SU-DHL-6 (cell line): Measurements from ENCODE around the gene ZDHHC11.
"Not testable (repeated sequence)": the region's sequence is repeated elsewhere in the genome, so short reads cannot be mapped to it uniquely, and the experiment has no call there.

Experiments
- H2AFZ ChIP-seq: fragments of 200-600 bp; sonication (generic); 2 replicates; pipeline ENCODE4 v1.6.1; 2014; ENCODE audit warnings: low read depth, mild to moderate bottlenecking, moderate library complexity, mixed read lengths, antibody characterized with exemption, low read length; ENCODE audit not compliant: severe bottlenecking
- H3F3A ChIP-seq: fragments of 200-600 bp; shearing (Covaris generic); 2 replicates; pipeline ENCODE4 v1.6.0; 2016; ENCODE audit warnings: antibody characterized with exemption, mild to moderate bottlenecking; ENCODE audit not compliant: insufficient read depth
- H3K27ac ChIP-seq: fragments of 200-600 bp; sonication (generic); 2 replicates; pipeline ENCODE4 v1.5.1; 2016; ENCODE audit warnings: low read depth, mild to moderate bottlenecking, low read length, moderate library complexity, mixed read lengths
- H3K27me3 ChIP-seq: fragments of 200-600 bp; sonication (generic), shearing (Covaris generic); 2 replicates; pipeline ENCODE4 v1.6.0; 2014; ENCODE audit warnings: mild to moderate bottlenecking, low read length
- H3K36me3 ChIP-seq: fragments of 200-600 bp; sonication (generic); 2 replicates; pipeline ENCODE4 v1.6.1; 2014; ENCODE audit warnings: mild to moderate bottlenecking, low read length, mixed read lengths
- H3K4me2 ChIP-seq: fragments of 300-600, 200-600 bp; shearing (Covaris generic), sonication (generic); 2 replicates; pipeline ENCODE4 v1.6.0; 2014; ENCODE audit warnings: low read length, low read depth, mild to moderate bottlenecking; ENCODE audit not compliant: poor library complexity, severe bottlenecking
- H3K4me3 ChIP-seq: fragments of 200-600 bp; sonication (generic); 2 replicates; pipeline ENCODE4 v1.5.1; 2014; ENCODE audit warnings: antibody characterized with exemption, low read length, mild to moderate bottlenecking, mixed read lengths; ENCODE audit not compliant: insufficient read depth, poor library complexity, severe bottlenecking
- H3K79me2 ChIP-seq: fragments of 200-600 bp; sonication (generic); 2 replicates; pipeline ENCODE4 v1.6.1; 2014; ENCODE audit warnings: mild to moderate bottlenecking, low read length, moderate library complexity; ENCODE audit not compliant: insufficient read depth
- H3K9ac ChIP-seq: fragments of 200-600 bp; sonication (generic); 2 replicates; pipeline ENCODE4 v1.7.0; 2014; ENCODE audit warnings: mild to moderate bottlenecking, low read length
- H3K9me2 ChIP-seq: fragments of 200-600 bp; sonication (generic); replicated peaks from 2 replicates; pipeline ENCODE4 v1.6.1; 2014; ENCODE audit warnings: low read length; ENCODE audit not compliant: insufficient read depth
- H3K9me3 ChIP-seq: fragments of 200-600 bp; sonication (generic); 2 replicates; pipeline ENCODE4 v1.6.1; 2014; ENCODE audit warnings: low read length, mixed read lengths; ENCODE audit not compliant: insufficient read depth
- H4K20me1 ChIP-seq: fragments of 200-600 bp; sonication (generic); 2 replicates; pipeline ENCODE4 v1.6.1; 2014; ENCODE audit warnings: low read depth, mild to moderate bottlenecking, antibody characterized with exemption, low read length, moderate library complexity, mixed read lengths

ZDHHC11 gene

DNA sequence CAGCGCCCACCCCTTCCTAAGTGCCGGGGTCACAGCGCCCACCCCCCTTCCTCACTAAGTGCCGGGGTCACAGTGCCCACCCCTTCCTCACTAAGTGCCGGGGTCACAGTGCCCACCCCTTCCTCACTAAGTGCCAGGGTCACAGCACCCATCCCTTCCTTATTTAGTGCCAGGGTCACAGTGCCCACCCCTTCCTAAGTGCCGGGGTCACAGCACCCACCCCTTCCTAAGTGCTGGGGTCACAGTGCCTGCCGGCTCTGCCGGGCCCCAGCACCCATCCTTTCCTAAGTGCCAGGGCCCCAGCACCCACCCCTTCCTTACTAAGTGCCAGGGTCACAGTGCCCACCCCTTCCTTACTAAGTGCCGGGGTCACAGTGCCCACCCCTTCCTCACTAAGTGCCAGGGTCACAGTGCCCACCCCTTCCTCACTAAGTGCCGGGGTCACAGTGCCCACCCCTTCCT lies 9.8 kb downstream of the ZDHHC11 start:
- not testable (repeated sequence) for H3K27me3 ChIP-seq, H3K4me3 ChIP-seq, H3K79me2 ChIP-seq, H4K20me1 ChIP-seq, H3K9me3 ChIP-seq, H2AFZ ChIP-seq, H3K27ac ChIP-seq, H3F3A ChIP-seq, H3K4me2 ChIP-seq, H3K9ac ChIP-seq, H3K36me3 ChIP-seq, H3K9me2 ChIP-seq

DNA sequence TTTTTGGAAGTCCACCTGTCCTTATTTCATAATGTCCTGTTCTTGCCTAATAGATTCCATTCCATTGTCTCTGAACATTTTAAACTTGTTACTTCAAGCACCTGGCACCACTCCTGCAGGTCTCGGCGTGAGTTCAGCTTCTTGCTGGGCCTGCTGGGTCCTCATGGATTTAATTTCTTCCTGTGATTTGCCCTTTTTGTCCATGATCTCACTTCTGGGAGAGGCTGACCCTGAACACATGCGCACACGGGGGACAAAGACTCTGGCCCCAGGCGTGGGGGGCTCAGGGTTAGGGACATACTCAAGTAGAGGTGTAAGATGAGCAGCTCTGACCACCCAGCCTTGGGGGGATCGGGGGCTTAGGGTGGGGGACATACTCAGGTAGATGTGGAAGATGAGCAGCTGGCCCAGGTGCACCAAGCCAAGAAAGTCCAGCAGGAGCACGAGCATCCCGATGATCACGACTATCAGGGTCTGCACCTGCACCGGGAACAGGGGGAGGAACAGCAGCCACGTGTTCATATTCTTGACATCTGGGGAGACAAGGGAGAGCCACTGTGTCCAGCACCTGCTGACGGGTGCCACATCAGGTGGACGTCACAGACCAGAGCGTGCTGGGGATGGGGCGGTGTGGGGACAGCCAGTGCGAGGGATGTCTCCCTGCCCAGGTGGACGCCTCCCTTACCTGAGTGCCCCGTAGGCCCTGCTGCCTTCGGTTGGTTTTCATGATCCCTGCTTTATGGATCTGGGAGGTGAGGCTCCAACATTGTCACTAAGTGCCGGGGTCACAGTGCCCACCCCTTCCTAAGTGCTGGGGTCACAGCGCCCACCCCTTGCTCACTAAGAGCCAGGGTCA lies 10.4 kb downstream of the ZDHHC11 start:
- not testable (repeated sequence) for H3K9ac ChIP-seq, H3K9me2 ChIP-seq, H3K4me3 ChIP-seq

DNA sequence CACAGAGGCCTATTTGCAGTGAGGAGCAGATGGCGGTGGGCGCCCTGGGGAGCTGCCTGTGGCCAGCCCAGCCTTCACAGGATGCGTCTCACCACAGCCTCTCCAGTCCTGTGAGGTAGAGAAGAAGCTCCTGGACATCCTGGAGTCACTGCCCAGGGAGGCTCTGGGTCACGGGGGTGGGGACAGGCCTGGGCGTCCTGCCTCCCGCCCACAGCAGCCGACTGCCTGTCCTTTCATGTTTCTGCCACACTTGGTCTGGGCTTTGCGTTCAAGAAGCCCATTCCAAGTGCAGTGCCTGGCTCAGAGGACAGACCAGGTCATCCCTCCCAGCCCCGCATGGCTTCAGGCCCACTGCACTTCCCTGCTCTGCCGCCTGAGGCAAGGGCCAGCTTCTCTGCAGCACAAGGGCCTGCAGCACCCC lies 12.3 kb downstream of the ZDHHC11 start:
- H3F3A ChIP-seq, H3K36me3 ChIP-seq, H3K27me3 ChIP-seq, H4K20me1 ChIP-seq, H3K9me3 ChIP-seq, H3K4me2 ChIP-seq, H3K9ac ChIP-seq, H3K4me3 ChIP-seq, H3K79me2 ChIP-seq, H3K27ac ChIP-seq, H3K9me2 ChIP-seq, H2AFZ ChIP-seq: not testable (repeated sequence)

More for the DNA sequence above, 10.4 kb downstream of the ZDHHC11 start:
- H3K27me3 ChIP-seq, H3K36me3 ChIP-seq, H3K27ac ChIP-seq, H3K79me2 ChIP-seq, H4K20me1 ChIP-seq, H3K4me2 ChIP-seq, H2AFZ ChIP-seq, H3K9me3 ChIP-seq, H3F3A ChIP-seq: not testable (repeated sequence)

DNA sequence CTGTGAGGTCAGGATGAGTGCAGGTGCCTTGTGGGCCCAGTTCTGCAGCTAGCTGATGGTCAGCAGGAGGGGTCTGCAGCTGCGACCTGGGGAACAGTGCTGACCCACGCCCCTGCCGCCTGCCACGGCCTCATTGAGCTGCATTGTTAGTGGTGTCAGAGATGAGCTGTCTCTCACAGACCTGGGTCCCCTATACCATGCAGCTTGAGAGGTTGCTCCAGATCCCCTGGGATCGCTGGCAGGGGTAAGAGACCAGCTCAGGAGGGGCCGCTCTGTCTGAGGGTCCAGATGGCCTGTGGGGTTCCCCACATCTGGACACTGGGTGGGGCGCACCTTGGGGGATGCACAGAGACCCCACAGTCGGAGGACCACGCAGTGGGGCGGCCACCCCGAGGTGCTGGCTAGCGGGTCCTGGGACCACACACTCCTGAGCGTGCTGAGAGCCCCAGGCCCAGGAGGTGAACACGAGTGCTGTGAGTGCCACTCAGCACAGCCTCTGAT lies 13.1 kb downstream of the ZDHHC11 start:
- H3K36me3 ChIP-seq, H3K27me3 ChIP-seq, H3K9me2 ChIP-seq, H3K4me2 ChIP-seq, H3K27ac ChIP-seq, H3K9ac ChIP-seq, H2AFZ ChIP-seq, H3F3A ChIP-seq, H4K20me1 ChIP-seq, H3K79me2 ChIP-seq, H3K4me3 ChIP-seq, H3K9me3 ChIP-seq: not testable (repeated sequence)

DNA sequence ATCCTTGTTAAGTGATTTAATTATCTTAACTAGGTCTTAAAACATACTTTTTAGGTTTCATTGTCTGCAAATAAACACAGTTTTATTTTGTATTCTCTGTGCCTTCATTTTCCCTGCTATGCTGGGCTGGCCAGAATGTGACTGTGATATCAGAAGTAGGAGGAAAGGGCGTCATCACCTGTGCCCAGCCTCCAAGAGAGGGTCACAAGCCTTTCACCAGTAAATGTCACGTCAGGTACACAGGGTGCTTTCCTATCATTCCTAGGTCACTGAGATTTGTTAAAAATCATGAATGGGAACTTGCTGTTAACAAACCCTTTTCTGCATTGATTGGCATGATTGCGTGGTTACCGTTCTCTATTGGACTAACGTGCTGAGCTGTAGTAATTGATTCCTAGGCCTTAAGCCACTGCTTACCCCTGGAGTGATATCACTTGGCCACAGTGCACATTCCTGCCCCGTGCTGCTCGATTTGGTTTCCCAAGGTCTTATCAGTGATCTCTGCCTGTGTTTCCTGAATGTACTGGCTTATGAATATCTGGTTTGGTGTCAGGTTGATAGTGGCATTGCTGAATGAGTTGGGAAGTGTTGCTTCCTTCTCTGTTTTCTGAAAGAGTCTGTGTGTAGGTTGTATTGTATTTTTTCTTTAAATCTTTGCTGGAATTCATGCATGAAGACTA lies 14.7 kb downstream of the ZDHHC11 start:
- not testable (repeated sequence) for H3K36me3 ChIP-seq, H3K9me3 ChIP-seq, H3F3A ChIP-seq, H3K79me2 ChIP-seq, H3K9ac ChIP-seq, H3K27me3 ChIP-seq, H3K9me2 ChIP-seq, H3K4me3 ChIP-seq, H3K27ac ChIP-seq, H3K4me2 ChIP-seq, H4K20me1 ChIP-seq, H2AFZ ChIP-seq

DNA sequence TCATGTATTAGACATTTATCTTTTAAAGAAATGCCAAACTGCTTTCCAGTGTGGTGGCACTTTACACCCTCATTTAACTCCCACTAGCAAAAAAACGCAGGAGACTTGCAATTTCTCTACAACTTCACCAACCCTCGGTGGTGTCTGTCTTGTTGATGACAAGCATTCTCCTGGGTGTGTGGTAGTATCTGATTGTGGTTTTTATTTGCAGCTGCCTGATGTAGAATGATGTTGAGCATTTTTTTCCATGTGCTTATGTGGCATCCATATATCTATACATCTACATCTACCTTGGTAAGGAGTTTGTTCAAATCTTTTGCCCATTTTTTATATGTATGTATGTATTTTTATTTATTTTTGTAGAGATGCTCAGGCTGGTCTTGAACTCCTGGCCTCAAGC lies 16.8 kb downstream of the ZDHHC11 start:
- H3K27me3 ChIP-seq, H2AFZ ChIP-seq, H3K4me3 ChIP-seq, H3K4me2 ChIP-seq, H3K79me2 ChIP-seq, H3K27ac ChIP-seq, H3K9me3 ChIP-seq, H3F3A ChIP-seq, H4K20me1 ChIP-seq, H3K9me2 ChIP-seq, H3K36me3 ChIP-seq, H3K9ac ChIP-seq: not testable (repeated sequence)

DNA sequence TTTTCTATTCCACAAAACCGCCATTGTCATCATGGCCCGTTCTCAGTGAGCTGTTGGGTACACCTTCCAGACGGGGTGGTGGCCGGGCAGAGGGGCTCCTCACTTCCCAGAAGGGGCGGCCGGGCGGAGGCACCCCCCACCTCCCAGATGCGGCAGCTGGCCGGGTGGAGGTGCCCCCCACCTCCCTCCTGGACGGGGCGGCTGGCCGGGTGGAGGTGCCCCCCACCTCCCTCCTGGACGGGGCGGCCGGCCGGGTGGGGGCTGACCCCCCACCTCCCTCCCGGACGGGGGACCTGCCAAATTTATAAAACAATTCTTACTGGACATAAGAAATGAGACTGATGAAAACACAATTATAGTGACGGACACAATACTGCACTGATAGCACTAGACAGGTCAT lies 22.6 kb downstream of the ZDHHC11 start:
- not testable (repeated sequence) for H3F3A ChIP-seq, H3K9ac ChIP-seq, H3K36me3 ChIP-seq, H3K27me3 ChIP-seq, H3K79me2 ChIP-seq, H3K4me3 ChIP-seq, H2AFZ ChIP-seq, H3K4me2 ChIP-seq, H3K27ac ChIP-seq, H3K9me3 ChIP-seq, H4K20me1 ChIP-seq, H3K9me2 ChIP-seq

DNA sequence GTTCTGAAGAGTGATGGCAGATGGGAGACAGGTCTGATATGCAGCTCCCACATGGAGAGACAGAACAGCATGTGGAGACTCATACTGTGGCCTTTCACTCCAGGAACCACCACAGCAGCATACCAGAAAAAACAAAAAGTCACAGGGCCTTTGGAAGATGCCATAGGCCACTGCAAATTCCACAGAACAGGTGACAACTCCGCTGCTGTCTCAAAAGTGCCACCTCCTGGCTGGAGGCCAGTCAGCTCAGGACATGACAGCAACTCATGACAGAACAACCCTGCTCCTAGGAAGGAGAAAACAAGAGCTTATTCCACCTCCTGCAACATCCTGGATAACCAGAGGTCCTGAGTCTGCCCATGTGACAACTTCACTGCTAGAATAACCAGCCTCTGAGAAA lies 25.2 kb downstream of the ZDHHC11 start:
- not testable (repeated sequence) for H3K9ac ChIP-seq, H3K9me3 ChIP-seq, H3K27me3 ChIP-seq, H3K4me2 ChIP-seq, H2AFZ ChIP-seq, H3F3A ChIP-seq, H3K79me2 ChIP-seq, H3K36me3 ChIP-seq, H3K9me2 ChIP-seq, H4K20me1 ChIP-seq, H3K4me3 ChIP-seq, H3K27ac ChIP-seq
